Measurements from ENCODE around the gene THSD7A.

The THSD7A gene

GRCh38 chr7:11604505-11604904, 227.5 kb downstream of the THSD7A start:
- no peak overlapping the region for H3K27ac ChIP-seq
- DNase-seq (ENCODE audit: low read depth, low spot score): no peak

- DNase-seq (ENCODE audit: low read depth, low spot score): no peak
These were observed 230.2 kb downstream of the THSD7A start for GRCh38 chr7:11601761-11602160.

GRCh38 chr7:11593322-11593721, 238.7 kb downstream of the THSD7A start:
- DNase-seq (ENCODE audit: low read depth, low spot score): no peak
- H3K27ac ChIP-seq: no peak overlapping the region

More at GRCh38 chr7:11601761-11602160, 230.2 kb downstream of the THSD7A start:
- H3K27ac ChIP-seq: no peak overlapping the region

GRCh38 chr7:11592699-11593098, 239.3 kb downstream of the THSD7A start:
- no peak overlapping the region for H3K27ac ChIP-seq
- DNase-seq (ENCODE audit: low read depth, low spot score): peak; percentile 2

- no peak overlapping the region for H3K27ac ChIP-seq
- no peak for DNase-seq (ENCODE audit: low read depth, low spot score)
These were observed 240.1 kb downstream of the THSD7A start for GRCh38 chr7:11591943-11592342.

GRCh38 chr7:11591055-11591633, 240.9 kb downstream of the THSD7A start:
- no peak overlapping the region for H3K27ac ChIP-seq
- no peak for DNase-seq (ENCODE audit: low read depth, low spot score)

- no peak overlapping the region for H3K27ac ChIP-seq
- DNase-seq (ENCODE audit: low read depth, low spot score): no peak
These were observed 242.7 kb downstream of the THSD7A start for GRCh38 chr7:11589251-11589650.

- no peak for DNase-seq (ENCODE audit: low read depth, low spot score)
- H3K27ac ChIP-seq: no peak overlapping the region
These were observed 244.2 kb downstream of the THSD7A start for GRCh38 chr7:11587814-11588213.

- no peak for DNase-seq (ENCODE audit: low read depth, low spot score)
- no peak overlapping the region for H3K27ac ChIP-seq
These were observed 244.9 kb downstream of the THSD7A start for GRCh38 chr7:11587048-11587447.

- DNase-seq (ENCODE audit: low read depth, low spot score): no peak
- H3K27ac ChIP-seq: no peak overlapping the region
These were observed 247.5 kb downstream of the THSD7A start for GRCh38 chr7:11584406-11585031.

- no peak for DNase-seq (ENCODE audit: low read depth, low spot score)
- no peak overlapping the region for H3K27ac ChIP-seq
These were observed 252.9 kb downstream of the THSD7A start for GRCh38 chr7:11579141-11579540.

- DNase-seq (ENCODE audit: low read depth, low spot score): no peak
- no peak overlapping the region for H3K27ac ChIP-seq
These were observed 255.7 kb downstream of the THSD7A start for GRCh38 chr7:11576310-11576709.

- DNase-seq (ENCODE audit: low read depth, low spot score): no peak
- no peak overlapping the region for H3K27ac ChIP-seq
These were observed 258.8 kb downstream of the THSD7A start for GRCh38 chr7:11573128-11573750.

- H3K27ac ChIP-seq: no peak overlapping the region
- no peak for DNase-seq (ENCODE audit: low read depth, low spot score)
These were observed 261.0 kb downstream of the THSD7A start for GRCh38 chr7:11570922-11571550.

- no peak for DNase-seq (ENCODE audit: low read depth, low spot score)
- no peak overlapping the region for H3K27ac ChIP-seq
These were observed 261.8 kb downstream of the THSD7A start for GRCh38 chr7:11570205-11570604.

GRCh38 chr7:11567571-11567970, 264.4 kb downstream of the THSD7A start:
- DNase-seq (ENCODE audit: low read depth, low spot score): no peak
- no peak overlapping the region for H3K27ac ChIP-seq

- no peak for DNase-seq (ENCODE audit: low read depth, low spot score)
- H3K27ac ChIP-seq: no peak overlapping the region
These were observed 274.4 kb downstream of the THSD7A start for GRCh38 chr7:11557627-11558026.

GRCh38 chr7:11552676-11553296, 279.2 kb downstream of the THSD7A start:
- no peak overlapping the region for H3K27ac ChIP-seq
- no peak for DNase-seq (ENCODE audit: low read depth, low spot score)

- no peak overlapping the region for H3K27ac ChIP-seq
These were observed 280.5 kb downstream of the THSD7A start for GRCh38 chr7:11551470-11551869.

GRCh38 chr7:11548532-11548931, 283.5 kb downstream of the THSD7A start:
- H3K27ac ChIP-seq: no peak overlapping the region
- no peak for DNase-seq (ENCODE audit: low read depth, low spot score)

More at GRCh38 chr7:11551470-11551869, 280.5 kb downstream of the THSD7A start:
- no peak for DNase-seq (ENCODE audit: low read depth, low spot score)

GRCh38 chr7:11541330-11541729, 290.7 kb downstream of the THSD7A start:
- no peak overlapping the region for H3K27ac ChIP-seq
- no peak for DNase-seq (ENCODE audit: low read depth, low spot score)
